Measurements from ENCODE around the gene GCC2. TPM values are rescaled to one million over a fixed set of nuclear protein-coding genes. Genes with fewer than 3 reads are reported as not detected.

The GCC2 gene
- total and polyA plus RNA-seq, 2 donors (not counting 3 experiments of a cell fraction or from before 2014, with no cell fraction given) = 4.1 to 38.7 TPM

GRCh38 chr2:108414945-108415344, 34.1 kb upstream of the GCC2 start:
- intact Hi-C loops (cut with micrococcal nuclease) (no loop called here), dilution Hi-C loops (cut with MboI; ENCODE audit: extremely low pct_ligation_motif_present, low sequenced_read_pairs) (no loop called here)
- Histone ChIP-seq H3K4me3 (replicated peaks in 1 of 3; ENCODE audit: insufficient read depth in 1 of 3, low read depth in 1 of 3, low read length in 3 of 3) (no peak overlapping the region), H3K79me2 (ENCODE audit: control insufficient read depth, insufficient read depth, low read length) (no peaks in the 10 kb centered on the region), H3K9me1 (replicated peaks; ENCODE audit: control insufficient read depth, extremely low read depth, insufficient read depth, low read length) (no peaks in the 10 kb centered on the region), H3K9me3 (replicated peaks; ENCODE audit: control insufficient read depth, insufficient read depth, low read length) (no peaks in the 10 kb centered on the region), H3K9ac (replicated peaks; ENCODE audit: extremely low read depth, insufficient read depth, low read length) (no peak overlapping the region), H3K4me1 (ENCODE audit: control insufficient read depth, extremely low read depth, insufficient read depth, low read length) (no peaks in the 10 kb centered on the region), H3K4me2 (ENCODE audit: insufficient read depth, low read length) (no peak overlapping the region), H4K20me1 (replicated peaks; ENCODE audit: control insufficient read depth, extremely low read depth, insufficient read depth, low read length) (no peaks in the 10 kb centered on the region), H3K27ac (ENCODE audit: insufficient read depth, low read depth, low read length) (no peak overlapping the region), H2AFZ (ENCODE audit: low read depth, low read length) (no peak overlapping the region), H3K36me3 (ENCODE audit: control insufficient read depth in 2 of 2, extremely low read depth in 1 of 2, insufficient read depth in 2 of 2, low read length in 2 of 2) (no peaks in the 10 kb centered on the region), H3K27me3 (ENCODE audit: control insufficient read depth in 2 of 2, insufficient read depth in 2 of 2, low read length in 2 of 2) (peaks cover 0 to 8% of the 10 kb centered on the region in 2 experiments)
- DNase-seq (ENCODE audit: low read depth, low spot score) (no peak), FAIRE-seq (peak; percentile 31)
- CTCF ChIA-PET = no interaction called here
- no peak for TF ChIP-seq POLR2A (IDR thresholded peaks at IDR 0.05; ENCODE audit: low read depth, low read length)
- POLR2A ChIA-PET = no interaction called here
- BruUV-seq (replicated peaks) = no TSS peak

- no peak overlapping the region for H3K4me2 ChIP-seq (ENCODE audit: insufficient read depth, low read length)
- H3K27me3 ChIP-seq (ENCODE audit: control insufficient read depth in 2 of 2, insufficient read depth in 2 of 2, low read length in 2 of 2) = peaks cover 1 to 11% of the 10 kb centered on the region in 2 experiments
- no peak overlapping the region for H3K9ac ChIP-seq (replicated peaks; ENCODE audit: extremely low read depth, insufficient read depth, low read length)
- no peak overlapping the region for H2AFZ ChIP-seq (ENCODE audit: low read depth, low read length)
- H3K4me3 ChIP-seq (replicated peaks in 1 of 3; ENCODE audit: insufficient read depth in 1 of 3, low read depth in 1 of 3, low read length in 3 of 3) = no peak overlapping the region
- CTCF ChIA-PET = interaction anchor here (1.5 to 2.0 kb wide), 3 partner anchors 12 to 167 kb away, joined by 3 to 4 read pairs (median 4); no protein-coding TSS in a partner anchor
- no peaks in the 10 kb centered on the region for H3K9me1 ChIP-seq (replicated peaks; ENCODE audit: control insufficient read depth, extremely low read depth, insufficient read depth, low read length)
- no peaks in the 10 kb centered on the region for H3K4me1 ChIP-seq (ENCODE audit: control insufficient read depth, extremely low read depth, insufficient read depth, low read length)
- H4K20me1 ChIP-seq (replicated peaks; ENCODE audit: control insufficient read depth, extremely low read depth, insufficient read depth, low read length) = no peaks in the 10 kb centered on the region
- H3K27ac ChIP-seq (ENCODE audit: insufficient read depth, low read depth, low read length) = no peak overlapping the region
- intact Hi-C loops (cut with micrococcal nuclease) (no loop called here), dilution Hi-C loops (cut with MboI; ENCODE audit: extremely low pct_ligation_motif_present, low sequenced_read_pairs) (no loop called here)
- peak; percentile 42 for DNase-seq (ENCODE audit: low read depth, low spot score)
- H3K36me3 ChIP-seq (ENCODE audit: control insufficient read depth in 2 of 2, extremely low read depth in 1 of 2, insufficient read depth in 2 of 2, low read length in 2 of 2) = no peaks in the 10 kb centered on the region
- FAIRE-seq = no peak
- TF ChIP-seq MAX (IDR thresholded peaks at IDR 0.05; ENCODE audit: insufficient read depth, insufficient read length) = no peak
- TF ChIP-seq JUN (IDR thresholded peaks at IDR 0.05; ENCODE audit: borderline replicate concordance, insufficient read depth, insufficient read length, low read depth) = no peak
- TF ChIP-seq MYC (IDR thresholded peaks at IDR 0.05; ENCODE audit: low read depth, low read length) = no peak
- no peak for TF ChIP-seq POLR2A (IDR thresholded peaks at IDR 0.05; ENCODE audit: low read depth, low read length)
- no peak for TF ChIP-seq FOS (IDR thresholded peaks at IDR 0.05; ENCODE audit: borderline replicate concordance, insufficient read depth, low read length)
- TF ChIP-seq GATA2 (IDR thresholded peaks at IDR 0.05; ENCODE audit: insufficient read depth, insufficient read length, low read depth, low read length) = no peak
- TF ChIP-seq CTCF (IDR thresholded peaks at IDR 0.05; ENCODE audit: extremely low read depth in 1 of 2, insufficient read depth in 1 of 2, low read depth in 1 of 2, low read length in 2 of 2) = peak; percentile 10 to 25
- TF ChIP-seq POLR2AphosphoS5 (IDR thresholded peaks at IDR 0.05; ENCODE audit: insufficient read depth, low read depth, low read length) = no peak
- no peaks in the 10 kb centered on the region for H3K79me2 ChIP-seq (ENCODE audit: control insufficient read depth, insufficient read depth, low read length)
- no TSS peak for BruUV-seq (replicated peaks)
- H3K9me3 ChIP-seq (replicated peaks; ENCODE audit: control insufficient read depth, insufficient read depth, low read length) = no peaks in the 10 kb centered on the region
- POLR2A ChIA-PET = no interaction called here
Observed at GRCh38 chr2:108417254-108417653, 31.8 kb upstream of the GCC2 start.
